Naive thymus-derived CD8-positive, alpha-beta T cell (primary cell): Measurements from ENCODE around the gene FXN. TPM values are rescaled to one million over a fixed set of nuclear protein-coding genes. Genes with fewer than 3 reads are reported as not detected.
"Not testable (repeated sequence)": the region's sequence is repeated elsewhere in the genome, so short reads cannot be mapped to it uniquely, and the experiment has no call there.

Experiments
- ATAC-seq, 2 donors: fragments of 150-1000 bp; cut with Tn5 transposase in 1 of 2; sonication (Bioruptor Pico), chemical (Tn5 transposase) in 1 of 2; 1 replicate in 1 of 2; 2 replicates in 1 of 2; pipeline ENCODE4 v1.10.0; 2021; ENCODE audit warnings: mild to moderate bottlenecking in 2 of 2, moderate library complexity in 2 of 2
- POLR2A ChIA-PET: fragments of 350-600 bp; sonication (Branson Sonifier 250); formaldehyde crosslinking; loops from one replicate; lab custom pipeline; 2021; ENCODE audit warnings: antibody characterized with exemption; lab: Charles Lee
- DNase-seq, 10 donors: peaks; one replicate each; pipeline versions ENCODE4 v3.0.0 to v3.0.0-alpha.2; 2020 to 2022
- H3K27ac Mint-ChIP-seq, 10 donors: one replicate each; pipeline ENCODE4 v1.8.0; 2020 to 2022; ENCODE audit warnings: mild to moderate bottlenecking in 10 of 10, mixed read lengths in 10 of 10, moderate library complexity in 4 of 10, inconsistent platforms in 1 of 10
- H3K27me3 Mint-ChIP-seq, 5 donors: one replicate each; pipeline ENCODE4 v1.8.0; 2021 to 2022; ENCODE audit warnings: mixed read lengths in 5 of 5
- H3K36me3 Mint-ChIP-seq, 3 donors: one replicate each; pipeline ENCODE4 v1.8.0; 2020 to 2022; ENCODE audit warnings: mixed read lengths in 3 of 3, mild to moderate bottlenecking in 2 of 3, inconsistent platforms in 1 of 3
- H3K4me1 Mint-ChIP-seq, 4 donors: one replicate each; pipeline ENCODE4 v1.8.0; 2021 to 2022; ENCODE audit warnings: mixed read lengths in 4 of 4
- H3K4me3 Mint-ChIP-seq, 10 donors: one replicate each; pipeline ENCODE4 v1.8.0; 2020 to 2022; ENCODE audit warnings: mild to moderate bottlenecking in 10 of 10, mixed read lengths in 10 of 10, moderate library complexity in 6 of 10, inconsistent platforms in 1 of 10
- H3K9me3 Mint-ChIP-seq, 9 donors: one replicate each; pipeline ENCODE4 v1.8.0; 2020 to 2022; ENCODE audit warnings: mixed read lengths in 9 of 9, mild to moderate bottlenecking in 3 of 9, inconsistent platforms in 1 of 9, moderate library complexity in 1 of 9
- polyA plus RNA-seq, 3 donors: library from polyadenylated mRNA; unstranded; fragments of 300-500 nt; fragmentation: Illumina TruSeq; gene quantifications; one replicate each; pipeline ENCODE4 v1.2.3, GENCODE V29; 2021
- total RNA-seq, 8 experiments: library from RNA in 2 of 8; stranded (reverse) in 2 of 8; gene quantifications; one replicate each; pipeline ENCODE4 v1.2.3 and lab custom pipeline; 2021 to 2026

The FXN gene
- total RNA-seq = 10 to 100 TPM; 19.3 to 23.0 TPM
- 10 to 100 TPM; 51.2 to 78.9 (median 59.9) TPM for polyA plus RNA-seq
- total RNA-seq (lab: John Stamatoyannopoulos, UW) = 9.2 to 17.8 (median 12.4) reads per million in 6 experiments

- Mint-ChIP-seq H3K4me1 (peaks cover 16 to 50% (median 24%) of the 10 kb centered on the region in 4 donors), H3K36me3 (peaks cover 0 to 9% (median 9%) of the 10 kb centered on the region in 3 donors), H3K27me3 (no peaks in the 10 kb centered on the region), H3K9me3 (no peaks in the 10 kb centered on the region), H3K4me3 (peak within 1 kb of the TSS; percentile 92 to 99 (median 96)), H3K27ac (peak within 1 kb of the TSS; percentile 87 to 95 (median 92))
- DNase-seq (peak; percentile 61 to 84 (median 78)), ATAC-seq (peak; percentile 90 to 93)
- POLR2A ChIA-PET = interaction anchor here (0.6 to 2.3 kb wide), 10 partner anchors 9 to 730 kb away, joined by 3 to 23 read pairs (median 4); a partner anchor contains a TSS
These were observed at the start of gene FXN for GRCh38 chr9:69035438-69036308. FXN (plus strand) TSS chr9:69035752; CDS start chr9:69035783, 31 bp downstream.

DNA sequence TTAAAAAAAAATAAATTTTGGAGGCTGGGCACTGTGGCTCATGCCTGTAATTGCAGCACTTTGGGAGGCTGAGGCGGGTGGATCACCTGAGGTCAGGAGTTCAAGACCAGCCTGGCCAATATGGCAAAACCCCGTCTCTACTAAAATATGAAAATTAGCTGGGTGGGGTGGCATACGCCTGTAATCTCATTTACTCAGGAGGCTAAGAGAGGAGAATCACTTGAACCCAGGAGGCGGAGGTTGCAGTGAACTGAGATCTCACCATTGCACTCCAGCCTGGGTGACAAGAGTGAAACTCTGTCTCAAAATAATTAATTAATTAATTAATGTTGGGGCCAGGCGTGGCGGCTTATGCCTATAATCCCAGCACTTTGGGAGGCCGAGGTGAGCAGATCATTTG, 48.6 kb upstream of the FXN start:
- H3K27me3 Mint-ChIP-seq, H3K27ac Mint-ChIP-seq, H3K4me1 Mint-ChIP-seq, H3K36me3 Mint-ChIP-seq, POLR2A ChIA-PET, ATAC-seq, DNase-seq, H3K9me3 Mint-ChIP-seq, H3K4me3 Mint-ChIP-seq: not testable (repeated sequence)

DNA sequence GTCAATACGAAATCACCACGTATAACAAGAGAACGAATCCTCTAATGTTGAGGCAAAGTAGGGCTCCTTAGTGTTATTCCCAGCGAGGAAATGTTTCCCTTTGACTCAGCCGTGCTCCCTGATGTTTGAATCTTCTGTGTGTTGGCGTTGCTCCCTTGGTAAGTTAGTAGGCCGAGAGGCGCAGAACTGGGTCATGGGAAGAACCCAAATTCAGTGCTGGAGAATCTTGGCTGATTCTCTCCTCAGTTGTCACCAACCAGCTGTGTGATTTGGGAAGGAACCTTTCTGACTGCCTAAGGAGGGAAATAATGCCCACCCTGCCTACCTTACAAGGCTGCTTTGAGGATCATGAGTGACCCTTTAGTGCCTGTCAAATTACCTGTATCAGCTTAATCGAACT, 44.1 kb upstream of the FXN start:
- POLR2A ChIA-PET = no interaction called here
- H3K36me3 Mint-ChIP-seq = no peaks in the 10 kb centered on the region
- no peaks in the 10 kb centered on the region for H3K27me3 Mint-ChIP-seq

GRCh38 chr9:68995776-68996175, 39.8 kb upstream of the FXN start:
- Mint-ChIP-seq H3K4me3 (peak overlapping the region in 3 of 10 donors; percentile 59 to 72 (median 65)), H3K9me3 (no peaks in the 10 kb centered on the region), H3K27ac (peak overlapping the region in 7 of 10 donors; percentile 22 to 80 (median 36)), H3K27me3 (no peaks in the 10 kb centered on the region), H3K4me1 (peaks cover 5 to 38% (median 23%) of the 10 kb centered on the region in 4 donors), H3K36me3 (no peaks in the 10 kb centered on the region)
- POLR2A ChIA-PET = interaction anchor here (0.7 to 2.2 kb wide), 2 partner anchors 117 to 216 kb away, joined by 3 to 5 read pairs; a partner anchor contains a TSS
- DNase-seq (no peak), ATAC-seq (no peak)

More for the DNA sequence above, 44.1 kb upstream of the FXN start:
- Mint-ChIP-seq H3K4me3 (no peak overlapping the region), H3K27ac (no peak overlapping the region), H3K4me1 (peaks cover 0 to 10% (median 8%) of the 10 kb centered on the region in 4 donors), H3K9me3 (no peaks in the 10 kb centered on the region)
- DNase-seq (no peak), ATAC-seq (no peak)

- H3K36me3 Mint-ChIP-seq = no peaks in the 10 kb centered on the region
- DNase-seq = peak in 1 of 10 donors; percentile 16
- no peaks in the 10 kb centered on the region for H3K9me3 Mint-ChIP-seq
- H3K4me3 Mint-ChIP-seq = peak overlapping the region in 9 of 10 donors; percentile 23 to 72 (median 59)
- POLR2A ChIA-PET = interaction anchor here (2.2 kb wide), 1 partner anchor 217 kb away, joined by 5 read pairs; a partner anchor contains a TSS
- ATAC-seq = peak in 1 of 2 donors; percentile 51
- peak overlapping the region in 8 of 10 donors; percentile 8 to 80 (median 56) for H3K27ac Mint-ChIP-seq
- peaks cover 5 to 38% (median 23%) of the 10 kb centered on the region in 4 donors for H3K4me1 Mint-ChIP-seq
- no peaks in the 10 kb centered on the region for H3K27me3 Mint-ChIP-seq
These were observed 39.1 kb upstream of the FXN start for GRCh38 chr9:68996462-68996861.

DNA sequence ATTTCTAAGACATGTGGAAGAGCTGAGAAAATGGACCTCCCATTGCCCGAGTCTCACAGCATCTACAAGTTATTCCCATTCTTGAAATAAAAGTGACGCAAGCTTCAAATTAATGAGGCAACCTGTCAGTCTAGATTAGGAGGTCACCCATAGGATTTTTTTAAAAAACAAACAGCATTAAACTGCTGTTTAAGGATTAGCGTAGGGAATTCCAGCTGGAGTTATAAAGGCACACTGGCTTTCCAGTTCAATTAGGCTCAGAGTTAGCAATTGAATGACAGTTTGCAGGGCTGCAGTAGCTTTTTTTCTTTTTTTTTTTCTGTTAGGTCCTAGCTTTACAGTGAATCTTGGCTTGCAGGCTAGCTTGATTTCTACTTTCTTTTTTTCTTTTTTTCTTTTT, 37.9 kb upstream of the FXN start:
- Mint-ChIP-seq H3K4me3 (no peak overlapping the region), H3K36me3 (no peaks in the 10 kb centered on the region), H3K27me3 (no peaks in the 10 kb centered on the region), H3K4me1 (peaks cover 5 to 38% (median 23%) of the 10 kb centered on the region in 4 donors), H3K9me3 (no peaks in the 10 kb centered on the region), H3K27ac (peak overlapping the region in 2 of 10 donors; percentile 6 to 15)
- ATAC-seq (no peak), DNase-seq (no peak)
- POLR2A ChIA-PET = interaction anchor here (2.2 kb wide), 1 partner anchor 218 kb away, joined by 5 read pairs; a partner anchor contains a TSS

DNA sequence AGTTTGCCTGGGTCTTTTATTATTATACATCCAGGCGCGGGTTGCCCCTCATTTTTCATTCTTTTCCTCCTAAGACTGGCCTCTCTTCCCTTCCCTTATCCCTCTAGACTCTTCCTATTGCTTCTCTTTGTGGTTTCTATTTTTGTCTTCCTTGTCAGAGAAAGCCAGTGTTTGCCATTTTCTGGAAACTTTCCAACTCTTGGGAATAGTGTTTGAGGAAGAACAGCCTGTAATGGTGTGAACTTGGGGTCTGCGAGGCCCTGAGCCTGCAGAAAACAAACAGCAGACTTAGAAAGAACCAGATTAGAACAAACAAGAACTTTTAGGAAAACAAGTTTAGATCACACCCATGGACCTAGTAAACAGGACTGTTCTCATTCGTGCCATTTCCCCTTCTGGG, 37.2 kb upstream of the FXN start:
- no peak for DNase-seq
- H3K4me3 Mint-ChIP-seq = no peak overlapping the region
- ATAC-seq = no peak
- POLR2A ChIA-PET = no interaction called here
- H3K9me3 Mint-ChIP-seq = no peaks in the 10 kb centered on the region
- H3K4me1 Mint-ChIP-seq = peaks cover 5 to 38% (median 23%) of the 10 kb centered on the region in 4 donors
- peak overlapping the region in 3 of 10 donors; percentile 6 to 63 (median 33) for H3K27ac Mint-ChIP-seq
- H3K27me3 Mint-ChIP-seq = no peaks in the 10 kb centered on the region
- H3K36me3 Mint-ChIP-seq = no peaks in the 10 kb centered on the region

DNA sequence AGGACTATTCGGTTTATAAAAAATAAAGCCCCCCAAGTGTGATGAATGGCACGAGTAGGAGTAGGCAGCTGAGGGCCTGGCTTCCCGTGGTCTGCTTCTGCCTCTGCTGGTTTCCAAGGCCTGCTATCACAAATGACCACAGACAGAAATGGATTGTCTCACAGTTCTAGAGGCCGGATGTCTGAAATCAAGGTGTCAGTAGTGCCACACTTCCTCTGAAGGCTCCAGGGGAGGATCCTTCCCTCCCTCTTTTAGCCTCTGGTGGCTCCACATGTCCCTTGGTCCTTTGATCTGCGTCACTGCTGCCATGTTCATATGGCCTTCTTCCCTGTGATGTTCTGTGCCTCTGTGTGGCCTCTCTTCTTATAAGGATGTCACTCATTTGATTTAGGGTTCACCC, 36.7 kb upstream of the FXN start:
- POLR2A ChIA-PET = interaction anchor here (0.7 kb wide), 1 partner anchor 9 kb away, joined by 4 read pairs; no protein-coding TSS in a partner anchor
- Mint-ChIP-seq H3K27ac (peak overlapping the region in 2 of 10 donors; percentile 4 to 62), H3K27me3 (no peaks in the 10 kb centered on the region), H3K4me3 (no peak overlapping the region), H3K36me3 (no peaks in the 10 kb centered on the region), H3K4me1 (peaks cover 5 to 38% (median 23%) of the 10 kb centered on the region in 4 donors), H3K9me3 (no peaks in the 10 kb centered on the region)
- no peak for ATAC-seq
- DNase-seq = no peak

DNA sequence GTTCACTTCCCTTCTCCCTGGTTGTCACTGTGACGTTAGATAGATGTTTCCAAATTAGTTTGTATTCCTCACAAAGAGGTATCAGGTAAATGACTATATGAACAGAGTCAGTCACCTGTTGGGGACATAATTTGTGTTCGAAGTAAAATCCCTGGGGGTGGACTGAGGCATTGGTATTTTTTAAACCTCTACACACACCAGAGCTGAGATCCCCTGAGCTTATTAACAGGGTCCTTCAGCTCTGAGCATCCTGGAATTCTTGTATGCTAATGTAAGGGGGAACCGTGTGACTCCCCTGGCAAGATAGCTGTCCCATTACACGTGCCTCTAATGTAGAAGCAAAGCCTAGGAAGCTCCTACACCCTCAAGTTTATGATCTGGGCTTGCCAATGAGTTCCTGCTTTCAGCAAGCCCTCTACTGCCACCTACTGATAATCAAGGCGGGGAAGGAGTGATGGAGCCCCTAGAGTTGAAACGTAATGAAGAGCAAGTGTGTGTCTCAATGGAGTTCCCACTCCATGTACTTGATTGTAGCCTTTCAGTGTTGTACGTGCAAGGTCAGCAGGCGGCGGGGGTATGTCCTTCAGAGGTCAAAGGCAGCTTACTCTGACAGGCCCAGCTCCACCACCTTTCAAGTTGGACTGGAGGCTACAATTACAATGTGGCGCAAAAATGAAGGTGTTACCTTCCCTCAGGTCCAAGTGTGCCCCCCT, 36.0 kb upstream of the FXN start:
- Mint-ChIP-seq H3K4me1 (peaks cover 5 to 38% (median 23%) of the 10 kb centered on the region in 4 donors), H3K4me3 (no peak overlapping the region)

GRCh38 chr9:69001921-69002320, 33.6 kb upstream of the FXN start:
- POLR2A ChIA-PET = no interaction called here
- Mint-ChIP-seq H3K4me1 (peaks cover 5 to 23% (median 11%) of the 10 kb centered on the region in 4 donors), H3K9me3 (no peaks in the 10 kb centered on the region)

More for the DNA sequence above, 36.0 kb upstream of the FXN start:
- peak; percentile 93 to 99 for ATAC-seq
- Mint-ChIP-seq H3K27me3 (no peaks in the 10 kb centered on the region), H3K27ac (peak overlapping the region in 3 of 10 donors; percentile 4 to 62 (median 49)), H3K9me3 (no peaks in the 10 kb centered on the region), H3K36me3 (no peaks in the 10 kb centered on the region)
- POLR2A ChIA-PET = interaction anchor here (0.7 kb wide), 1 partner anchor 8 kb away, joined by 4 read pairs; no protein-coding TSS in a partner anchor
- DNase-seq = peak in 9 of 10 donors; percentile 36 to 85 (median 66)

DNA sequence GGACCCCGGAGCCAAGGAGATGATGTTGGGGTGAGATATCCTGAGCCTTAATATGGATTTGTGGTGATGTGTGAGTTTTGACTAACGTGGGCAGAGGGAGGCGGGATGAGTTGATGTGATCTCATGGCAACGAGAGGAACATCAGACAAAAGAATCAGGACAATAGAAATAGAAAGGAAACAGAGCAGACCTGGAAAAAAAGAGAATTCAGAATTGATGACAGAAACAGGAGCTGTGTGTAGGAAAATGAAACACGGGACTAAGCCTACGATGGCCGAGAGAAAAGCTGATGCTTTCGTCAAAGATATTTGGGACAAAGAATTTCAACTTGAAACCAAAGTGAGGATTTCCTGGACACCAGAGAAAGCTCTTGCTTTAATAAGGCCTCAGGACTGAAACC, 32.5 kb upstream of the FXN start:
- no peak overlapping the region for H3K4me3 Mint-ChIP-seq
- ATAC-seq = no peak
- H3K4me1 Mint-ChIP-seq = peaks cover 5 to 14% (median 9%) of the 10 kb centered on the region in 4 donors
- no peaks in the 10 kb centered on the region for H3K36me3 Mint-ChIP-seq
- DNase-seq = no peak
- POLR2A ChIA-PET = no interaction called here
- H3K9me3 Mint-ChIP-seq = no peaks in the 10 kb centered on the region
- no peaks in the 10 kb centered on the region for H3K27me3 Mint-ChIP-seq
- peak overlapping the region in 1 of 10 donors; percentile 12 for H3K27ac Mint-ChIP-seq

More at GRCh38 chr9:69001921-69002320, 33.6 kb upstream of the FXN start:
- Mint-ChIP-seq H3K4me3 (no peak overlapping the region), H3K27ac (no peak overlapping the region), H3K27me3 (no peaks in the 10 kb centered on the region), H3K36me3 (no peaks in the 10 kb centered on the region)
- DNase-seq (no peak), ATAC-seq (no peak)

- Mint-ChIP-seq H3K36me3 (no peaks in the 10 kb centered on the region), H3K9me3 (no peaks in the 10 kb centered on the region), H3K4me3 (no peak overlapping the region), H3K27ac (no peak overlapping the region), H3K4me1 (peaks cover 0 to 1% (median under 1%) of the 10 kb centered on the region in 4 donors), H3K27me3 (no peaks in the 10 kb centered on the region)
- POLR2A ChIA-PET = interaction anchor here (1.9 kb wide), 1 partner anchor 15 kb away, joined by 5 read pairs; no protein-coding TSS in a partner anchor
- ATAC-seq (no peak), DNase-seq (no peak)
These were observed 30.7 kb upstream of the FXN start for GRCh38 chr9:69004836-69005235.
